ENCODE measurements around the gene GLT1D1.

The GLT1D1 gene

DNA sequence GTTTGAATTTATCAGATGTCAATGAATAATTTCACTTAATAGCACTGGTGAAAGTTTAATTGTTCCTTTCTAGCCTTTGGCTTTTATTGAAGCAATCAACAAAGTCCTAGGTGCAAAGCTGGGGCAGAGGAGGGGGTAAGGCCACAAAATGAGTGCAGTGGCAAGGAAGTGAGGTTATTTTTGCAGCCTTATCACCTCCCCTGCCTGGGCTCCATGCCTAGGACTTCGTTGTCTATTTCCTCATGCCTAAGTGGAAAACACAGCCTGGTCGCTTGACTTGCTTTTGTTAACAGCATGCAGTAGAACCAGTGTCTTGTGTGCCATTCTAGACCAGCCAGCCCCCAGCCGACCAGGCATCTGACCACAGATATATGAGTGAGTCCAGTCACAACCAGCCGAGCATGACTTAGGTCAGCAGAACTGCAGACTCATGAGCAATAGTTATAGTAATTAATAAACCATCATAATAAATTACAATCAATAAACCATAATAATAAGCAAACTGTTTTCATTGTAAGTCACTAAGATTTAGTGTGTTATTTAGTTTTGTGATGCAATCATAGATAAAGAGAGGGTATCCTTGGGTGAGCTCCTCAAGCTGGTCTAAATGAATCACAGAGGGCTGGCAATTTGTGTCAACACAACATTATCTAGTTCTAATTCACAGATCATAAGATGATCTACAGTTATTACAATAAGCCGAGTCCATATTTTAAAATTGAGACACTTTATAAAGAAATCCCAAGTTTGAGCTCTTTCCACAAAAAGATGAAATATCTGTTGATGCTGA lies 156.8 kb downstream of the GLT1D1 start:
- no peak for DNase-seq

DNA sequence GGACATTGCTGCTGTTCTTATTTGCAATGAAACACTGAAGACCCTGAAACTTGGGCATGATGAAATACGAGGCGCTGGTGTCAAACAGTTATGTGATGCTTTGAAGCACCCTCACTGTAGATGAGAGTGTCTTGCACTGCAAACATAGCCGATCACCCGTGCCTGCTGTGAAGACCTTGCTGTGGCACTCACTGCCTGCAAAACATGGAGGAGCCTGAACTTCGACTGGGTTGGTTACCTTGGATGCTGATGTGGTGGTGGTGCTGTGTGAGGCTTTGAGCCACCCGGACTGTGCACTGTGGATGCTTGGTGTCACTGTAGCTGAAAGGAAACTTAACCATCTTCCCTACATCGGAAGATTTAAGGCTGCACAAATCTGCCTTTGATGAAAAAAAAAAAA lies 162.9 kb downstream of the GLT1D1 start:
- DNase-seq: no peak

GRCh38 chr12:129025055-129025454 lies 171.8 kb downstream of the GLT1D1 start:
- no peak for DNase-seq

- no peak for DNase-seq
Observed at GRCh38 chr12:129028844-129029243, 175.6 kb downstream of the GLT1D1 start.
